ENCODE measurements around the gene GARNL3.

DNA sequence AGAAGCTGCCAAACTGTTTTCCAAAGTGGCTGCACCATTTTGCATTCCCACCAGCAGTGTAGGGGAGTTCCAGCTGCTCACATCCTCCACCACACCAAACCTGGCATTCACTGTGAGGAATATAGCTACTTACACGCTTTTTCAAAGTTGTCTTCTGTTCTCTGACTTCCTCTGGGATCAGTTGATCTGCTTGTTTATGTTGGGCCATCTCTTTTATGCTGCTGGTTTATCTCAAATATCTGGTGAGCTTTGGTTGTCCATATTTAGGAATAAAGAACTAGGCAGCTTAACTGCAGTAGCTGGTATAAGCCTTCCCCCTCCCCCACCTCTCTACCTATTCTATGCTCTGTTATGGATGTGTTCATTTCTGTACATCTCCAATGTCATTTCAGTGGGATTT, 151.1 kb downstream of the GARNL3 start:
- TF ChIP-seq POLR2A (IDR thresholded peaks at IDR 0.05) (no peak), POLR2AphosphoS5 (IDR thresholded peaks at IDR 0.05; ENCODE audit: insufficient read depth in 1 of 2, low read depth in 1 of 2) (no peak)
- TF ChIP-seq, protein P1, sequence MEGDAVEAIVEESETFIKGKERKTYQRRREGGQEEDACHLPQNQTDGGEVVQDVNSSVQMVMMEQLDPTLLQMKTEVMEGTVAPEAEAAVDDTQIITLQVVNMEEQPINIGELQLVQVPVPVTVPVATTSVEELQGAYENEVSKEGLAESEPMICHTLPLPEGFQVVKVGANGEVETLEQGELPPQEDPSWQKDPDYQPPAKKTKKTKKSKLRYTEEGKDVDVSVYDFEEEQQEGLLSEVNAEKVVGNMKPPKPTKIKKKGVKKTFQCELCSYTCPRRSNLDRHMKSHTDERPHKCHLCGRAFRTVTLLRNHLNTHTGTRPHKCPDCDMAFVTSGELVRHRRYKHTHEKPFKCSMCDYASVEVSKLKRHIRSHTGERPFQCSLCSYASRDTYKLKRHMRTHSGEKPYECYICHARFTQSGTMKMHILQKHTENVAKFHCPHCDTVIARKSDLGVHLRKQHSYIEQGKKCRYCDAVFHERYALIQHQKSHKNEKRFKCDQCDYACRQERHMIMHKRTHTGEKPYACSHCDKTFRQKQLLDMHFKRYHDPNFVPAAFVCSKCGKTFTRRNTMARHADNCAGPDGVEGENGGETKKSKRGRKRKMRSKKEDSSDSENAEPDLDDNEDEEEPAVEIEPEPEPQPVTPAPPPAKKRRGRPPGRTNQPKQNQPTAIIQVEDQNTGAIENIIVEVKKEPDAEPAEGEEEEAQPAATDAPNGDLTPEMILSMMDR (IDR thresholded peaks at IDR 0.05), result no peak

Data from vagina (tissue), 2 donors.